HEK293 (cell line): ENCODE data around the gene RASSF1.
A peak's percentile ranks its signal among the peaks of the same experiment; 100 is the strongest.

Experiments used
- CTCF ChIA-PET: fragments of 350-600 bp; formaldehyde crosslinking; extraction: SDS; loops from one replicate; lab custom pipeline; 2021; ENCODE audit warnings: antibody characterized with exemption; lab: Yijun Ruan, JAX
- POLR2A ChIA-PET: fragments of 300-600 bp; formaldehyde crosslinking; extraction: SDS; loops from one replicate; lab custom pipeline; 2020; ENCODE audit warnings: antibody characterized with exemption, inconsistent platforms; lab: Yijun Ruan, JAX
- H3K27ac ChIP-seq: fragments of 200-500 bp; sonication (Bioruptor generic); 2 replicates; pipeline ENCODE4 v1.5.1; 2014; ENCODE audit warnings: low read depth, low read length, control low read depth, inconsistent platforms; ENCODE audit errors: extremely low read depth
- H3K36me3 ChIP-seq, 2 experiments: fragments of 200-500 bp in 1 of 2; sonication (Bioruptor generic) in 1 of 2; 1 replicate in 1 of 2; 2 replicates in 1 of 2; pipeline ENCODE4 v1.5.1; 2014 to 2017; ENCODE audit warnings: inconsistent platforms in 2 of 2, low read length in 2 of 2; ENCODE audit not compliant: control insufficient read depth in 2 of 2, insufficient read depth in 1 of 2
- H3K4me1 ChIP-seq: fragments of 200-500 bp; sonication (Bioruptor generic); 2 replicates; pipeline ENCODE4 v1.5.1; 2014; ENCODE audit warnings: mild to moderate bottlenecking, low read length, inconsistent platforms; ENCODE audit not compliant: control insufficient read depth, insufficient read depth
- H3K4me3 ChIP-seq: 2 replicates; pipeline ENCODE4 v1.5.1; 2011; ENCODE audit warnings: low read depth, mild to moderate bottlenecking, control low read depth, low read length, moderate library complexity
- H3K9me3 ChIP-seq: fragments of 200-500 bp; sonication (Bioruptor generic); 2 replicates; pipeline ENCODE4 v1.5.1; 2014; ENCODE audit warnings: low read depth, low read length, inconsistent platforms; ENCODE audit not compliant: control insufficient read depth, insufficient read depth
- EGR2 ChIP-seq: fragments of 450-650 bp; formaldehyde crosslinking; IDR thresholded peaks from 2 replicates; pipeline ENCODE4 v1.5.1; 2016; ENCODE audit warnings: low read depth, missing biosample characterization, missing genetic modification characterization
- PBX3 ChIP-seq: sonication (generic); formaldehyde crosslinking; IDR thresholded peaks from 2 replicates; pipeline ENCODE4 v1.8.1; 2022; ENCODE audit warnings: mild to moderate bottlenecking, moderate library complexity, missing genetic modification reagents
- REPIN1 ChIP-seq: fragments of 450-650 bp; formaldehyde crosslinking; IDR thresholded peaks from 2 replicates; pipeline ENCODE4 v1.5.1; 2017; ENCODE audit warnings: missing biosample characterization, missing genetic modification characterization, low read depth
- REST ChIP-seq: fragments of 450-650 bp; formaldehyde crosslinking; IDR thresholded peaks from 2 replicates; pipeline ENCODE4 v1.5.1; 2016; ENCODE audit warnings: missing biosample characterization, missing genetic modification characterization
- SP2 ChIP-seq: fragments of 450-650 bp; formaldehyde crosslinking; IDR thresholded peaks from 2 replicates; pipeline ENCODE4 v1.5.1; 2016; ENCODE audit warnings: missing biosample characterization, missing genetic modification characterization
- SP3 ChIP-seq: fragments of 450-650 bp; formaldehyde crosslinking; IDR thresholded peaks from 2 replicates; pipeline ENCODE4 v1.5.1; 2016; ENCODE audit warnings: missing biosample characterization, missing genetic modification characterization
- SP7 ChIP-seq: fragments of 450-650 bp; formaldehyde crosslinking; IDR thresholded peaks from 2 replicates; pipeline ENCODE4 v1.5.1; 2016; ENCODE audit warnings: missing biosample characterization, missing genetic modification characterization
- TRIM28 ChIP-seq: IDR thresholded peaks from 2 replicates; pipeline ENCODE4 v1.6.1; 2011; ENCODE audit warnings: low read length, control low read depth, borderline replicate concordance
- YY2 ChIP-seq: fragments of 450-650 bp; formaldehyde crosslinking; IDR thresholded peaks from 2 replicates; pipeline ENCODE4 v1.5.1; 2016; ENCODE audit warnings: missing biosample characterization, missing genetic modification characterization
- ZFP41 ChIP-seq: fragments of 450-650 bp; formaldehyde crosslinking; IDR thresholded peaks from 2 replicates; pipeline ENCODE4 v1.5.1; 2016; ENCODE audit warnings: missing biosample characterization, missing genetic modification characterization, borderline replicate concordance
- ZNF112 ChIP-seq: fragments of 450-650 bp; formaldehyde crosslinking; IDR thresholded peaks from 2 replicates; pipeline ENCODE4 v1.5.0; 2017; ENCODE audit warnings: missing biosample characterization, missing genetic modification characterization
- ZNF140 ChIP-seq: fragments of 450-650 bp; formaldehyde crosslinking; IDR thresholded peaks from 2 replicates; pipeline ENCODE4 v1.5.1; 2016; ENCODE audit warnings: missing biosample characterization, missing genetic modification characterization
- ZNF157 ChIP-seq: fragments of 450-650 bp; formaldehyde crosslinking; IDR thresholded peaks from 2 replicates; pipeline ENCODE4 v1.5.1; 2016; ENCODE audit warnings: missing biosample characterization, missing genetic modification characterization
- ZNF202 ChIP-seq: fragments of 450-650 bp; formaldehyde crosslinking; IDR thresholded peaks from 2 replicates; pipeline ENCODE4 v1.5.1; 2016; ENCODE audit warnings: missing biosample characterization, missing genetic modification characterization, borderline replicate concordance
- ZNF324 ChIP-seq: fragments of 450-650 bp; formaldehyde crosslinking; IDR thresholded peaks from 2 replicates; pipeline ENCODE4 v1.5.1; 2016; ENCODE audit warnings: missing biosample characterization, missing genetic modification characterization
- ZNF335 ChIP-seq: fragments of 450-650 bp; formaldehyde crosslinking; conservative IDR thresholded peaks from 2 replicates; pipeline ENCODE4 v1.5.1; 2016; ENCODE audit warnings: missing biosample characterization, missing genetic modification characterization
- ZNF341 ChIP-seq: fragments of 450-650 bp; formaldehyde crosslinking; IDR thresholded peaks from 2 replicates; pipeline ENCODE4; 2016; ENCODE audit warnings: low read depth, missing biosample characterization, missing genetic modification characterization
- ZNF600 ChIP-seq: fragments of 450-650 bp; formaldehyde crosslinking; IDR thresholded peaks from 2 replicates; pipeline ENCODE4 v1.5.1; 2016; ENCODE audit warnings: missing biosample characterization, missing genetic modification characterization
- ZNF660 ChIP-seq: fragments of 450-650 bp; IDR thresholded peaks from 2 replicates; pipeline ENCODE4 v1.5.1; 2018; ENCODE audit warnings: missing biosample characterization, mild to moderate bottlenecking, missing genetic modification characterization
- ZNF768 ChIP-seq: fragments of 450-650 bp; formaldehyde crosslinking; IDR thresholded peaks from 2 replicates; pipeline ENCODE4 v1.5.1; 2018; ENCODE audit warnings: missing biosample characterization, mild to moderate bottlenecking, missing genetic modification characterization
- ZNF837 ChIP-seq: fragments of 450-650 bp; formaldehyde crosslinking; IDR thresholded peaks from 2 replicates; pipeline ENCODE4 v1.5.1; 2016; ENCODE audit warnings: missing biosample characterization, missing genetic modification characterization
- ZXDB ChIP-seq: fragments of 450-650 bp; formaldehyde crosslinking; IDR thresholded peaks from 2 replicates; pipeline ENCODE4 v1.5.1; 2016; ENCODE audit warnings: missing biosample characterization, missing genetic modification characterization
- TF ChIP-seq, protein P1 (sequence below): fragments of 450-650 bp; formaldehyde crosslinking; IDR thresholded peaks from 2 replicates; pipeline ENCODE4 v1.5.1; 2016; ENCODE audit warnings: missing biosample characterization, missing genetic modification characterization, low read depth
- TF ChIP-seq, protein P2 (sequence below): fragments of 450-650 bp; formaldehyde crosslinking; optimal IDR thresholded peaks from 2 replicates; pipeline ENCODE3; 2016; ENCODE audit warnings: missing biosample characterization, mild to moderate bottlenecking, missing genetic modification characterization
- TF ChIP-seq, protein P3 (sequence below): fragments of 450-650 bp; formaldehyde crosslinking; IDR thresholded peaks from 2 replicates; pipeline ENCODE4 v1.5.1; 2016; ENCODE audit warnings: missing biosample characterization, missing genetic modification characterization

The RASSF1 gene

DNA sequence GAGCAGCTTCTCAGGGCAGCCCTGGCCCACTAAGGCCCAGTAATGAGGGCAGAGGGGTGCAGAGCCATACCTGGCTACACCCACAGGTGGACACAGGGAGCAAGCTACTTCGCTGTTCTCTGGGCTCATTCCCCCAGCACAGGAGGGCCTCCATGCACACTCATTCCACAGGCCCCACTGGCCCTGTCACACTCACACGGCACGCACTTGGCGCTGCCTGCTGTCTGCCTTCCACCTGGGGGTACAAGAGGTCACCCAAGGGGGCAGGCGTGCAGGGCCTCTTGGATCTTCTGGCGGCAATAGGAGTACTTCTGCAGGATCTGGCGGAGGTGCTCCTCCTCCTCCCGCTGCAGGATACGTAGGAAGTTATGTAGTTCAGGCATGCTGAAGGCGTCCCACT, 10.3 kb downstream of the RASSF1 start:
- no peak overlapping the region for H3K4me3 ChIP-seq
- H3K27ac ChIP-seq: no peak overlapping the region
- H3K36me3 ChIP-seq: peaks cover 6 to 66% of the 10 kb centered on the region in 2 experiments
- ChIA-PET POLR2A (no interaction called here), CTCF (no interaction called here)
- no peaks in the 10 kb centered on the region for H3K4me1 ChIP-seq
- H3K9me3 ChIP-seq: no peaks in the 10 kb centered on the region
- TF ChIP-seq SP3 (tag by site-specific recombination) (no peak), ZNF341 (tag by site-specific recombination) (no peak), TRIM28 (no peak), REPIN1 (tag by site-specific recombination) (no peak), ZNF837 (tag by site-specific recombination) (no peak), ZNF768 (tag by site-specific recombination) (no peak), ZFP41 (no peak), ZNF324 (tag by site-specific recombination) (no peak), ZNF157 (tag by site-specific recombination) (no peak), ZNF660 (tag by site-specific recombination) (no peak), ZNF140 (no peak)
- TF ChIP-seq, protein P1, sequence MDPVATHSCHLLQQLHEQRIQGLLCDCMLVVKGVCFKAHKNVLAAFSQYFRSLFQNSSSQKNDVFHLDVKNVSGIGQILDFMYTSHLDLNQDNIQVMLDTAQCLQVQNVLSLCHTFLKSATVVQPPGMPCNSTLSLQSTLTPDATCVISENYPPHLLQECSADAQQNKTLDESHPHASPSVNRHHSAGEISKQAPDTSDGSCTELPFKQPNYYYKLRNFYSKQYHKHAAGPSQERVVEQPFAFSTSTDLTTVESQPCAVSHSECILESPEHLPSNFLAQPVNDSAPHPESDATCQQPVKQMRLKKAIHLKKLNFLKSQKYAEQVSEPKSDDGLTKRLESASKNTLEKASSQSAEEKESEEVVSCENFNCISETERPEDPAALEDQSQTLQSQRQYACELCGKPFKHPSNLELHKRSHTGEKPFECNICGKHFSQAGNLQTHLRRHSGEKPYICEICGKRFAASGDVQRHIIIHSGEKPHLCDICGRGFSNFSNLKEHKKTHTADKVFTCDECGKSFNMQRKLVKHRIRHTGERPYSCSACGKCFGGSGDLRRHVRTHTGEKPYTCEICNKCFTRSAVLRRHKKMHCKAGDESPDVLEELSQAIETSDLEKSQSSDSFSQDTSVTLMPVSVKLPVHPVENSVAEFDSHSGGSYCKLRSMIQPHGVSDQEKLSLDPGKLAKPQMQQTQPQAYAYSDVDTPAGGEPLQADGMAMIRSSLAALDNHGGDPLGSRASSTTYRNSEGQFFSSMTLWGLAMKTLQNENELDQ (tag by site-specific recombination): no peak

GRCh38 chr3:50327943-50328691, 12.5 kb downstream of the RASSF1 start, which contains the start of gene TUSC2:
TUSC2 (minus strand) TSS chr3:50328223; CDS start chr3:50328099, 124 bp downstream.
- peak within 1 kb of the TSS; percentile 92 for H3K4me3 ChIP-seq
- peak within 1 kb of the TSS; percentile 71 for H3K27ac ChIP-seq
- CTCF ChIA-PET: interaction anchor here (0.6 to 1.7 kb wide), 4 partner anchors 8 to 214 kb away, joined by 3 to 7 read pairs (median 4); no protein-coding TSS in a partner anchor
- H3K9me3 ChIP-seq: no peaks in the 10 kb centered on the region
- H3K36me3 ChIP-seq: peaks cover 6 to 73% of the 10 kb centered on the region in 2 experiments
- POLR2A ChIA-PET: interaction anchor here (0.6 to 2.6 kb wide), 19 partner anchors 9 to 1402 kb away, joined by 3 to 63 read pairs (median 6); partner anchors contain the start of genes CYB561D2, HYAL1, HYAL3 and IFRD2
- H3K4me1 ChIP-seq: no peaks in the 10 kb centered on the region
- TF ChIP-seq, protein P2, sequence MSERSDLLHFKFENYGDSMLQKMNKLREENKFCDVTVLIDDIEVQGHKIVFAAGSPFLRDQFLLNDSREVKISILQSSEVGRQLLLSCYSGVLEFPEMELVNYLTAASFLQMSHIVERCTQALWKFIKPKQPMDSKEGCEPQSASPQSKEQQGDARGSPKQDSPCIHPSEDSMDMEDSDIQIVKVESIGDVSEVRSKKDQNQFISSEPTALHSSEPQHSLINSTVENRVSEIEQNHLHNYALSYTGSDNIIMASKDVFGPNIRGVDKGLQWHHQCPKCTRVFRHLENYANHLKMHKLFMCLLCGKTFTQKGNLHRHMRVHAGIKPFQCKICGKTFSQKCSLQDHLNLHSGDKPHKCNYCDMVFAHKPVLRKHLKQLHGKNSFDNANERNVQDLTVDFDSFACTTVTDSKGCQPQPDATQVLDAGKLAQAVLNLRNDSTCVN: peak; percentile 64
- TF ChIP-seq ZNF335 (peak; percentile 64), PBX3 (0 out of 2 replicates have a peak, but pooled peaks have one; percentile 20), ZNF112 (tag by site-specific recombination) (no peak), YY2 (tag by site-specific recombination) (0 out of 2 replicates have a peak, but pooled peaks have one; percentile 32), SP7 (tag by site-specific recombination) (no peak), REST (tag by site-specific recombination) (peak; percentile 53; the same call in 1 of the 2 replicates), ZNF202 (tag by site-specific recombination) (no peak), EGR2 (no peak), ZNF600 (tag by site-specific recombination) (peak; percentile 67), ZXDB (tag by site-specific recombination) (0 out of 2 replicates have a peak, but pooled peaks have one; percentile 15), SP2 (tag by site-specific recombination) (peak; percentile 93)
- TF ChIP-seq, protein P3, sequence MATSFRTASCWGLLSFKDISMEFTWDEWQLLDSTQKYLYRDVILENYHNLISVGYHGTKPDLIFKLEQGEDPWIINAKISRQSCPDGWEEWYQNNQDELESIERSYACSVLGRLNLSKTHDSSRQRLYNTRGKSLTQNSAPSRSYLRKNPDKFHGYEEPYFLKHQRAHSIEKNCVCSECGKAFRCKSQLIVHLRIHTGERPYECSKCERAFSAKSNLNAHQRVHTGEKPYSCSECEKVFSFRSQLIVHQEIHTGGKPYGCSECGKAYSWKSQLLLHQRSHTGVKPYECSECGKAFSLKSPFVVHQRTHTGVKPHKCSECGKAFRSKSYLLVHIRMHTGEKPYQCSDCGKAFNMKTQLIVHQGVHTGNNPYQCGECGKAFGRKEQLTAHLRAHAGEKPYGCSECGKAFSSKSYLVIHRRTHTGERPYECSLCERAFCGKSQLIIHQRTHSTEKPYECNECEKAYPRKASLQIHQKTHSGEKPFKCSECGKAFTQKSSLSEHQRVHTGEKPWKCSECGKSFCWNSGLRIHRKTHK (tag by site-specific recombination): no peak
